HG02571 (cell line): ENCODE results near the gene ARNT2.
"Not testable (repeated sequence)": the region's sequence is repeated elsewhere in the genome, so short reads cannot be mapped to it uniquely, and the experiment has no call there.

ENCODE experiments used
- ATAC-seq: cut with Tn5 transposase; IDR thresholded peaks from one replicate; pipeline ENCODE4 v1.9.1; 2021; ENCODE audit warnings: mild to moderate bottlenecking, moderate library complexity; ENCODE audit not compliant: unreplicated experiment

ARNT2 gene

DNA sequence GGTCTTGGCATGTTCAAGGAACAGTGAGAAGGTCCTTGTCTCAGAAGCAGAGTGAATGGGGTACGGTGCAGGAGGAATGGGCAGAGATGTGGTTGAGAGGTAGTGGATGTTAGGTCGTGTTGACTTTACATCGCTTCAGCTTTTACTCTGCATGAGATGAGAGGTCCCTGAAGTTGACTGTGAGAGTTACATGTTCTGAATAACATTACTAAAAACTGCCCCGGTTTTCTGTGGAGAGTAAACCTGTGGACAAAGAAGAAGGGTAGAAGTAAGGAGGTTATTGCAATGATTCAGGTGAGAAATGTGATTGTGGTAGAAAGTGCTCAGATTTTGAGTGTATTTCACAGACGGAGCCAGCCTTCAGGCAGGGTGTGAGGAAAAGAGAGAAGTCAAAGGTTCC, 105.6 kb downstream of the ARNT2 start:
- no peak for ATAC-seq

DNA sequence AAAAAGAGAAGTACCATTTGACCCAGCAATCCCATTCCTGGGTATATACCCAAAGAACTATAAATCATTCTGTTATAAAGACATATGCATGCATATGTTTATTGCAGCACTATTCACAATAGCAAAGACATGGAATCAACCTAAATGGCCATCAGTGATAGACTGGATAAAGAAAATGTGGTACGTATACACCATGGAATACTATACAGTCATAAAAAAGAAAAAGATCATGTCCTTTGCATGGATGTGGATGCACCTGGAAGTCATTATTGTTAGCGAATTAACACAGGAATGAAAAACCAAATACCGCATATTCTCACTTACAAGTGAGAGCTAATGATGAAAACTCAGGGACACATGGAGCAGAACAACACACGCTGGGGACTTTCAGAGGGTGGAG, 106.8 kb downstream of the ARNT2 start:
- ATAC-seq: not testable (repeated sequence)

DNA sequence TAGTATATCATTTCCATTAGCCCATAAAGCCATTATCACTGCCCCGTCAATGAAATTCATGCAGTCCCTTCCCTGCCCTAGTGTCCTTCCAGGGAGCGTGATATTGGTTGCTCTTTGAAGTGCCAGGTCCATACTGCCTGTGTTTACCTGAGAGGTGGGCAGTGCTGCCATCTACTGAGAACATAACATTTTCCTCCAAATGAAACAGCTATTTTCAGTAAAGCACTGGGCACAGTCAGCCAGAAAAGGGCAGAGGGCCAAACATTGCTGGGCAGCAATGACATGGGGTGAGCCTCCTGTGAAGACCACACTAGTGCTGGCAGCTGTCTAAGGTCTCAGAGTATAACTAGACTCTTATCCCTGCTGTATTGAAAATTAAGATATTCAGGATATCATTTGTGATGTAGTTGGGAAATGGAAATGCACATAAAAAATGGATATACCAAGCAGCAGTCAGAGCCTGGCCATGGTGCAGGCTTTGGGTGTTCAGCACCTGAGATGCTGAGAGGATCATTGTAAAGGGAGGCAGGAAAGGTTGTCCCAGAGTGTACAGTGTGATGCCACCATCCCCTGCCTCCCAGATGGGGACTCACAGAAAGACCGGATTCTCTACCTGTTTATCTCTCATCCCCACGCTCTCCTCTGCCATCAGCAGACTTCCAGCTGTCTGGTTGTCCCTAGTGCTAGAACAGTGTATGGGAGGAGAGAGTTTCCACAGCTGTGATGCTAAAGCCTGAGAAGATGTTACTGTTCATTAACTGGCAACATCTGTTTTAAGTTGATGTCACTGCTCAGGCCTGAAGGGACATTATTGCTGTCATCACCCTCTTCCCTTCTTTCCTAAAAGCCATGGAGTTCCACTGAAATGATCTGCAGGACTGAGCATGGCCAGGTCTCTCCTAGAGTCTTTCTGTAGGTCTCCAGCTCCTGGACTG, 108.8 kb downstream of the ARNT2 start:
- ATAC-seq: no peak

DNA sequence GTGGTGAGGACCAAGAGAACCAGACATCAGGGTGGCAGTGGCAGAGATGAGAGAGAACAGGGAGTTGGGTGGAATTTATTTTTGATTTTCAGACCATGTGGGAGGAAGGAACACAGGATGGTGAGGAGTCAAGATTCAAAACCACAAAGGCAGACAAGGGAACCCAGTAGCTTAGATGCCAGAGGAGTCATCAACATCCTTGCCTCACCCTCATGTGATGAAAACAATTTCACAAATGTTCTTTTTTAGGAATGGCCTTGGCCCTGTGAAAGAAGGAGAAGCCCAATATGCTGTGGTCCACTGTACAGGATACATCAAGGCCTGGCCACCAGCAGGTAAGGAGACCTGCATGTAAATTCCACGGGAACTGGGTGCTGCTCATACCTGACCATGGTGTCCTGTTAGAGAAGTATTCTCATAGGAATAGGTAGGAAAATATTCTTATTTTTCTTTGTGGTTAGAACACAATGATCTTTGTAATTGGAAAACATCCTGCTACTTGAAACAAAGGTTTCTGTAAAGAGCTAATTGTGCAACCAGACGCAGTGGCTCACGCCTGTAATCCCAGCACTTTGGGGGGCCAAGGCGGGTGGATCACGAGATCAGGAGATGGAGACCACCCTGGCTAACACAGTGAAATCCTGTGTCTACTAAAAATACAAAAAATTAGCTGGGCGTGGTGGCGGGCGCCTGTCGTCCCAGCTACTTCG, 110.0 kb downstream of the ARNT2 start:
- no peak for ATAC-seq

DNA sequence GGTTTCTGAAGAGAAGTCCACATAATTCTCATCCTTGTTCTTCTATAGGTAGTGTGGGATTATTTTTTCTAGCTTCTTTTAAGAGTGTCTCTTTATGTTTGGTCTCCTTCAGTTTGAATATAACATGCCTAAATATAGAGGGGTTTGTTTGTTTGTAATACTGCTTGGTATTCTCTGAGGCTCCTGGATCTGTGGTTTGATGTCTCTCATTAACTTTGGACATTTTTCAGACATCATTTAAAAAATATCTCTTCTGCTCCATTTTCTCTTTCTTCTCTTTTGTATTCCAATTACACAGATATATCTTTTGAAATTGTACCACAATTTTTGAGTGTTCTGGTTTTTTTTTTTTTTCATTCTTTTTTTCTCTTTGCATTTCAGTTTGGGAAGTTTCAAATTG, 113.1 kb downstream of the ARNT2 start:
- no peak for ATAC-seq

DNA sequence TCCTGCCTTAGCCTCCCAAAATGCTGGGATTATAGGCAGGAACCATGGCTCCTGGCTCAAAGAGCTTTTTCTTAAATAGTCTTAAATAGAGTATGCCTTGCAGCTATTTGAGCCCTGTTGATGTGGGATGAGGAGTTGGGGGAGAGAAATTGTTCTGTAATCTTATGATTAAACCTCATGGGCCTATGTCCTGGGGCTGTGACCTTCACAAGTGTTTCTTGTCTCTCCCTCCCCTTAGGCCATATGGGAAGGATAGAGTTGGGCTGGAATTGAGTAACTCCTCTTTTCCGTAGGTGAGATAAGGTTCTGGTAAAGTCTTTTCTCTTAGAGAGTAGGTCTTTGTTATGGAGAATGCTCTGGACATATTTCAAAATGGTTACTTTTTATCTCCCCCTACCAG, 114.3 kb downstream of the ARNT2 start:
- ATAC-seq: no peak

DNA sequence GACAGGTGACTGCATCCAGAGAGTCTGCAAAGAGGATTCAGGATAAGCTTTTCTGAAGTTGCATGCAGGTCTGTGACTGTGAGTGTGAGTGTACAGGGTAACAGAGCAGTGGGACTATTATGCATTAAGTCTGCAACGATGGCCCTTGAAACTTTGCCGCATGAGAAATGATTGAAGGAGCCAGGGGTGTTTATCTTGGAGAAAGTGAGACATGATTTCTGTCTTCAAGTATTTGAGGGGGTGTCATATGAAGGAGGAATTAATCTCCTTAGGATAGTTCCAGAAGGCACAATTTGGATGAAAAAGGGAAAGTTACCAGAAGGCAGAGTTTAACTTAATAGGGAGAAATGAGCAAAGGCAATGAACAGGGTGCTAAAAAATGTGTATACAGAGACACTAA, 119.6 kb downstream of the ARNT2 start:
- ATAC-seq: no peak

DNA sequence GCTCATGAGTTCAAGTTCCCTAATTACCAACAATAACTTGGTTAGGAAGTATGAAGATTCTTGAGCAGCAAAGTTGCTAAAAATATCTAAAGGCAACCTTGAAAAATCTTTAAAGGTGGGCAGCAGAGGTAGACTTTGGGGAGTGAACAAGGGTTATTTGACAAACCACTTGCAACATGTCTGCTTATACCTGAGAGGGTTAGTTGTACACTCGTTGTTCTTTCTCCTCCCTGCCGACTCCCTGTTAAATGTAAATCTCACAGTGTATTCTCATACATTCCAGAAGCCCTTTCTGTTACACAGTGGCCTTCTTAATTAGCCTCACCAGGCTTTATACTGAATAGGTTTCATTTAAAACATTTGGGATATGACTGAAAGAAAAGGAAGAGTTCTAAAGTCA, 121.7 kb downstream of the ARNT2 start:
- ATAC-seq: no peak

DNA sequence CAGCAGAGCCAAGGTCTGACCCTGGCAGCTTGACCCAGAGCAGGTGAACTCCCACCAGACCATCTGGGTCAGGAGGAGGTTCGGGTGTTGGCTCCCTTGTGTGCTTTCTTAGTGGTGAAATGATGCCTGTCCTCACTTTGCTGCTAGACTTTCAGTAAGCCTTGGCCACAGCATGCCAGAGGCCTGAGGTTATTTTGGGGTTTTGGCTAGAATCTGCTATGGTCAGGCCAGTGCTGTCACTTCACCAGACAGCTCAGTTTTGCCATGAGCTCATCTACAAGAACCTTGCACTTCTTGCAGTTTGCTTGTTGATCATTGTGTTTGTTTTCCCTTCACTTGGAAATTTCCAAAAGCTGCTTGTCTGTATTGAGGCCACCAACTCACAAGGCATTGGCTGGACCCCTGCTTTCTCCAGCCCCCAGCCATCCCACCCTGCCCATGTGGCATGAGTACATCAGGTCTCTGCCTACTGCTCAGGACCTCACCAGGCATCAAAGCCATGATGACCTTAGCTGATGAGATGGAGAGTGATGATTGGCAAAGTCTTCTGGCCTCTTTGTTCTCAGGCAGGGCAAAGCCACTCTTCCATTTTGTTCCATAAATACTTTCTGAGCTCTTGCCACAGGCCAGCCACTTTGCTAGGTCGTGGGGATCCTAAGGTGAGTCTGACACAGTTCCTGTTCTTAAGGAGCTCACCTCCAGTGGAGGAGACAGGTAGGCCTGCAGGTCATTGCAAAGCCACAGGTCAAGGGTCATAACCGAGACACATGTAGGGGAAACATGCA, 122.6 kb downstream of the ARNT2 start:
- no peak for ATAC-seq

DNA sequence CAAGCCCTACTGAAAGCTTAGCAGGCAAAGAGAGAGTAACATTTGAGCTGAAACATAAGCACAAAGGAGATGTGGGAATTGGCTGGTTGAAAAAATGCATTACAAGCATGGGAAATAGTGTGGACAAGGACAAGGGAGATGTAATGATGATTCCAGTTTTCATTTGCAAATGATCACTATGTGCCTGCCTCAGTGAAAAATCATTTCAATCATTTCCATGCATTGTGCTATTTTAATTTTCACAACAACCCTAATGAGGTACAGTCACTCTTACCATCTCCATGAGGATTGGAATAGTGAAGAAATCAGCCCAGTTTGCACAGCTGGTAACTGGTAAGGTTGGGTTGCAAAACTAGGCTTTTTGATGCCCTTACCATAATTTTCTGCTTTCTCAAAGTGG, 123.2 kb downstream of the ARNT2 start:
- no peak for ATAC-seq

DNA sequence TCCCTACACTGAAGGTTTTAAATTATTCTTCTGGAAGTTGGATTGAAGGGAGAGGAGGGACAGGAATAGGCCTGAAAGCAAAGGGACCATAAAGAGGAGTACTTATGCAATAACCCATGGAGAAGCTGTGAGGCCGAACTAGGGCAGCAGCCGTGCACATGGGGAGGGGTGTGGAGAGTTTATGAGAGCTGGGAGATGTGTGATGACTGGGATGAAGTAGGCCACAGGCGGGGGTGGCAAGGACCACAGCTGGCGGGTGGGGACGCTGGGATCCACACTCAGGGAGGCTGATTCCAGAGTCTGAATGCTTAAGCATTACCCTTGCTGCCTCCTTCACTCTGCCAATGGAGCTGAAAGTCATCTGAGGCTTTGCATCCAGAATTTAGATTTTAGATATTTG, 123.8 kb downstream of the ARNT2 start:
- ATAC-seq: no peak

DNA sequence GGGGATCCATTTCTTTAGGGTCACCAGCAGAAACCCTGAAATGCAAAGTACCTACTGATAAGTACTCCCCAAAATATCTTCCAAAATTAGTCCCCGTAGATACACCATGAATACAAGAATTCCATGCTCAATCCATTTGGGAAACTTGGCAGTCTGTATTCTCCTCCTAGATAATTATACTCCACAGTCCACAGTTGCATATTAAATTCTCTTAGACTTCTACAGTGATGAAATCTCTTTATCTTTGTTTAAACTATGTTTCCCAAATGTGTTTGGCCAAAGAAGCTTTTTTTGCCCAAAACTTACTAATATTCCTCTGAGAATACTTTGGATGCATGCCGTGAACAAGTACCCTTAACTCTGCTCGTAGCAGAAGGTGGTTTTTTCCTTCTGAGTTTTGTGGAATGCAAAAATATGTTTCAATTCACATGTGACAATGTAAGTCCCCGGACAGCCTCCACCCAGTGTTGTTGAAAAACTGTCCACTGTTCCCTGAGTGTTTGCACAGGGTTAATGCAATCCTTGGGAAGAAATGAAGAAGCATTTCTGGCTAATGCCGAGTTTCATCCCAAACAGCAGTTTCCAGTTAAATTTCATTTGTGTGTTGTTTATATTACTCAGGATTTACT, 126.7 kb downstream of the ARNT2 start:
- ATAC-seq: no peak

DNA sequence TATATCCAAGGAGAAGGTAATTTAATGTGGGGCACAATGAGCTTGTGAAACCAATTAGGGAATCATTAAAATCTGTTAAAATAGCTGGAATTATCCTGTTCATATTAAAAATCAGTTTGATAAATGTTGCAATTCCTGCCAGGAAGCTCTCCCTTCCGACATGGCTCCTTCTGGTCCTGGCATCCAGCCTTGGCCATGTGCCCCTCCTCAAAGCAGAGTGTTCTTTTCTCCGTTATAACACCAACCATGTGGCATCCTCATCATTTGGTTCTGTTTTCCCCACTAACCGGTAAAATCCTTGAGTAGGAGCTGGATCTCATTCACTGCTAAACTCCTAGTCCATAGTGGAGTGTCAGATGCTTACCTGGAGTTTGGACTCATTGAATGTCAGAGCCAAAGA, 127.2 kb downstream of the ARNT2 start:
- no peak for ATAC-seq

DNA sequence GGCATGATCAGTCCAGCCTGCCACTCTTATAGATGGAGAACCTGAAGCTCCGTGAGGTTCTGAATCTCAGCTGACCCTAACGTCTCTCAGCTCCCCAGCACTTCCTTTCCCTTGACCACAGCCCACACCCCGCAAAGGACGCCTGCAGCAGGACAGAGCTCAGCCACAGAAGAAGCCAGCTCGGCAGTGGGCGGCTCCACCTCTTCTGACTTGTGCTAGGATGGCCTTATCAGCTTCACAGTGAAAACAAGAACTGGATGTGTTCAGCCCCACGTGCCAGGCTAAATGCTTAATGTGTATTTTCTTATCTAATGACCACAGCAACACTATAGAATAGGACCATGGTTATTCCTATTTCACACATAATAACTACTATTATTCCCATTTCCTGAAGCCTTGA, 127.6 kb downstream of the ARNT2 start:
- no peak for ATAC-seq

DNA sequence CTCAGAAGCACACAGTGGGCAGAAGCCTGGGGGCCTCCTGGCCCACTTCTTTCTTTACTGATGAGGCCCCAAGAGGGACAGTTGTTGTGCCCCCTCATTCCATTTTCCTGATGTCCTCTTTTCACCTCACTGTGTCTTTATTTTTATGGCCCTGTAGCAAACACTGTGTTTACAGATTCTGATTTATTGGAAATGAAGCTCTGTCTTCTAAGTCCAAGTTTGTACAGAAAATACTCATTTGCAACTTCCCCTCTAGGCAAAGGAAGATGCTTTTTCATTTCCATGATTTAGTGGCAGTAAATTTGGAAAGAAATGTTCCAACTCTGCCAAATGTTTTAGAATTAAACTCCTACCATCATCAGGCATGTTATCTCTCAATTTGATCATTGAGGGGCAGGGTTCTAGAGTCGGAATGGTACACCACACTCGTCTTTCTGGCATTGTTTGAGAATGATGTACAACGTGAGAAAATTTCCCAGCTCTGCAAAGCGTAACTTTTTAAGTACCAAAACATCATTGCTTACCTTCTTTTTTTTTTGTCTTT, 129.7 kb downstream of the ARNT2 start:
- no peak for ATAC-seq

DNA sequence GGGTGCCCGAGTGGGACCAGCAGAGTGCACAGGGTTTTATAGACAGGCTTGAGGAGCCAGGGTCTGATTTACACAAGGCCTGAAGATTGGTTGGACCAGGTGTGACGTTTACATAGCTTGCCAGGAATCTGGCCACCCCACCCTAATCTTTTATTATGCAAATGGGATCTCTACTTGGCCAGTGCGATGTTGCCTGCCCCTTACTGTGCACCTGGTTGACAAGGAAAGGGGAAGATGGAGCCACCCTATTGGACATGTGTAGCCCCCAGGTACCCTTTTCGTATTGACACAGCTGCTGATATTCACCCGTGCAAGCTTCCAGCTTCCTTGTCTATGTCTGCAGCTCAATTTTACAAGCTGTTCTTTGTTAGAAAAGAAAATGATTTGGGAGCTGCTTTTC, 132.0 kb downstream of the ARNT2 start:
- no peak for ATAC-seq

DNA sequence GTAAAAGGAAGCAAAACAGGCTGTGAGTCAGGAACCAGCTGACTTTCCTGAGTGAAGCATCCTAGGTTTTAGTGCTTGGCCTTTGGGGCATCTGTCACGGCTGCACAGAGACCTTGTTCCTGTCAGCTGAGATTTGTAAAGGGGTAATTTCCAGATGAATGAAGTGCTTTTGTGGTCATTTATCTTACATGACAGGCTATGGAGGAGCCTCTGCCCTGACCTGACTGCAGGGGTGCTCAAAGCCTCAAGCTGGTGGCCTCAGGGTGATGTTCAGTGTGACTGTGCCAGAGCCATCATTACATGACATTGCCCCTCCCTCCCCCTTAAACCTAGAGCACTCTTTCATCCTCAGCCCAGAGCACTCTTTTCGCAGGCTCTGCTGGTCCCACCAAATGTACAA, 132.5 kb downstream of the ARNT2 start:
- no peak for ATAC-seq

DNA sequence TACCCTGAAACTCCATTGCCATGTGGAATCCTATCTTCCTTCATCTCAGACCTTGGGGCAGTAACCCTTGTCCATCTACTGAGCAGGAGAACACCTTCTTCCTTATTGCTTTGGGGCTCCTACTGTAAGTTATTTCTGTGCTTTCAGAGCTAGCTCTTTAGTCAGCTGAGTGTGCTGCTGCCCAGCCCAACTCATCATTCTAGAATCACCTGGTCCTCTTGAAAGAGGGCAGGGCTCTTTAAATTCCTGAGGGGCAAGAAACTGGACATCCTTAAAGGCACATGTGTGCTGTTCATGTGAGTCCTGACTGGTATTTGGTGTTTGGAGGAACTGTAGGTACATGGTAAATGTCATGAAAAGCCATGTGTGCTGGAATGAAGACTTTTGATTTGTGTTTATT, 140.9 kb downstream of the ARNT2 start:
- no peak for ATAC-seq

DNA sequence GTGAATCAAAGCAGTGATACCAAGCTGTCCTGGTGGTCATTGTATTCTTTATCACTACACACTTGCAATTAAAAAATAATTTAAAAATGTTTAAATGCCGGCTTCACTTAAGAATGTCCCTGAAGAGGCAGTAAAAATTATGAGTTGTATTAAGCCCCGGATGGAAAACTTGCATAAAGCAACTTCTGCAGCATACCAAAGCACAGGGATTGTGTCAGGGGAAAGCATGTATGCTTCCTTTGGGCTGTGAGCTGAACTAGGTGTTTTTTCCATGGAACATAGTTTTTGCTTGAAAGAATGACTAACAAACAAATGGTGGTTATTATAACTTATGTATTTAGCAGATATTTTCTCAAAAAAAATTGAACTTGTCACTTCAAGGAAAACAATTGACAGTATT, 143.1 kb downstream of the ARNT2 start:
- ATAC-seq: no peak

DNA sequence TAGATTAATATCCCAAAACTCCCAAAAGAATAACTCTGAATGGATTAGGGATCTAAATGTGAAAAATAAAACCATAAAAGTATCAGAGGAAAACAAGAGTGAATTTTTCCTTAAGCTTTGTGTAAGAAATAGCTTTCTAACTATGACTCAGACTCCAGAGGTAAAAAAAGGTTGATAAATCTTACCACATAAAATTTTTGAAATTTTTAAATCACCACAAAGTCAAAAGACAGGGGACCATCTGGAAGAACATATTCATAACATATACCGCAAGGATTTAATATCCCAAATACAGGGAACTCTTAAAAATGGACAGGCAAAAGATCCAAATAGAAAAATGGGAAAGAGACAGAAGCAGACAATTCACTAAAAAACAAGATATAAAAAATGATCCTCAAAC, 145.0 kb downstream of the ARNT2 start:
- no peak for ATAC-seq

DNA sequence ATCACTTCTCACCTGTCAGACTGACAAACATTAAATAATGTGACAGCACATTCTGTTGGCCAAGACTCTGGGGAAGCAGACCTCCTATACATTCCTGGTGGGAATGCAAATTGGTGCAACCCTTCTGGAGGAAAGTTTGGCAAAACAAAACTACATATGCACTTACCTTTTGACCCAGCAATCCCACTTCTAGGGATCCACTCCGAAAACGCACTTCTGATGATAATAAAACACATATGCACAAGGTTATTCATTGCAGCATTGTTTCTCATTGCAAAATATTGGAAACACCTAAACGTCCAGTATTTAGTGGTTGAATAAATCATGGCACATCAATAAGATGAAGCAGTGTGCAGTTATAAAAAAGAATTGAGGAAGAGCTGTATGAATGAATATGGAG, 145.5 kb downstream of the ARNT2 start:
- no peak for ATAC-seq
